Measurements from ENCODE around the gene SERPINE3.

DNA sequence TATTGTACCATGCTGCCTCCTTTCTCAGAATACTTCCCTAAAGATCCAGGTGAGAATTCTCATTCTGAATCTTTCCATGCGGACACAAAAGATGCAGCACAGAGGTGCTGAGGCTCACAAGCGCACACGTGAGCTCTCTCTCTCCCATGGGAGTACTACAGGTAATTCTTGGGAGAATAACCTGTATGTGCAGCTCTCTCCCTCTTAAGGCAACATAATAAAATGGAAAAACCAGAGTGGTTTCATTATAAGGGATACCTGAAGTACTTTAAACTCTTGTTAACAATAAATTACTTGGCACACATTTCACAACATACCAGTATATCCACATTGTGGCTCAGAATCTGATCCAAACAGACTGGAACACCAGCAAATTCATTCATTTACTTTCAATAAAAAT lies 72.9 kb downstream of the SERPINE3 start:
- no peak for TF ChIP-seq CTCF (IDR thresholded peaks at IDR 0.05)
- no peak for TF ChIP-seq RCOR1 (IDR thresholded peaks at IDR 0.05; ENCODE audit: low read length)
- TF ChIP-seq POLR2AphosphoS5 (IDR thresholded peaks at IDR 0.05; ENCODE audit: low read depth, low read length): no peak
- TF ChIP-seq, protein P1, sequence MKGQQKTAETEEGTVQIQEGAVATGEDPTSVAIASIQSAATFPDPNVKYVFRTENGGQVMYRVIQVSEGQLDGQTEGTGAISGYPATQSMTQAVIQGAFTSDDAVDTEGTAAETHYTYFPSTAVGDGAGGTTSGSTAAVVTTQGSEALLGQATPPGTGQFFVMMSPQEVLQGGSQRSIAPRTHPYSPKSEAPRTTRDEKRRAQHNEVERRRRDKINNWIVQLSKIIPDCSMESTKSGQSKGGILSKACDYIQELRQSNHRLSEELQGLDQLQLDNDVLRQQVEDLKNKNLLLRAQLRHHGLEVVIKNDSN (IDR thresholded peaks at IDR 0.05; ENCODE audit: borderline replicate concordance, low read depth): no peak

All from SK-N-SH (cell line).